ENCODE results near the gene APAF1. TPM values are rescaled to one million over a fixed set of nuclear protein-coding genes. Genes with fewer than 3 reads are reported as not detected.

The APAF1 gene
- total and polyA plus RNA-seq, 4 donors, result 1.9 to 11.6 (median 6.6) TPM

- peaks cover 2 to 25% (median 17%) of the 10 kb centered on the region in 4 donors for H3K36me3 ChIP-seq (ENCODE audit: control insufficient read depth in 4 of 4, insufficient read depth in 3 of 4, low read depth in 1 of 4, low read length in 3 of 4)
- H3K27ac ChIP-seq (ENCODE audit: low read depth in 1 of 2, low read length in 2 of 2), result no peak overlapping the region
- H3K4me3 ChIP-seq (ENCODE audit: low read depth in 1 of 3, low read length in 3 of 3), result no peak overlapping the region
- no peak for TF ChIP-seq RXRA (IDR thresholded peaks at IDR 0.05)
- no peak for TF ChIP-seq CTCF (IDR thresholded peaks at IDR 0.05; ENCODE audit: low read depth, low read length, missing input control)
- TF ChIP-seq FOXA1 (IDR thresholded peaks at IDR 0.05), result no peak
- TF ChIP-seq GABPA (IDR thresholded peaks at IDR 0.05 in 1 of 2, conservative IDR thresholded peaks at IDR 0.05 in 1 of 2), result no peak
- TF ChIP-seq, protein P1, sequence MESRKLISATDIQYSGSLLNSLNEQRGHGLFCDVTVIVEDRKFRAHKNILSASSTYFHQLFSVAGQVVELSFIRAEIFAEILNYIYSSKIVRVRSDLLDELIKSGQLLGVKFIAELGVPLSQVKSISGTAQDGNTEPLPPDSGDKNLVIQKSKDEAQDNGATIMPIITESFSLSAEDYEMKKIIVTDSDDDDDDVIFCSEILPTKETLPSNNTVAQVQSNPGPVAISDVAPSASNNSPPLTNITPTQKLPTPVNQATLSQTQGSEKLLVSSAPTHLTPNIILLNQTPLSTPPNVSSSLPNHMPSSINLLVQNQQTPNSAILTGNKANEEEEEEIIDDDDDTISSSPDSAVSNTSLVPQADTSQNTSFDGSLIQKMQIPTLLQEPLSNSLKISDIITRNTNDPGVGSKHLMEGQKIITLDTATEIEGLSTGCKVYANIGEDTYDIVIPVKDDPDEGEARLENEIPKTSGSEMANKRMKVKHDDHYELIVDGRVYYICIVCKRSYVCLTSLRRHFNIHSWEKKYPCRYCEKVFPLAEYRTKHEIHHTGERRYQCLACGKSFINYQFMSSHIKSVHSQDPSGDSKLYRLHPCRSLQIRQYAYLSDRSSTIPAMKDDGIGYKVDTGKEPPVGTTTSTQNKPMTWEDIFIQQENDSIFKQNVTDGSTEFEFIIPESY (IDR thresholded peaks at IDR 0.05), result no peak
- peak; percentile 21 for TF ChIP-seq FOXA2 (IDR thresholded peaks at IDR 0.05)
- H3K27me3 ChIP-seq (ENCODE audit: control insufficient read depth in 4 of 4, insufficient read depth in 4 of 4, low read length in 3 of 4), result no peaks in the 10 kb centered on the region
- no peak overlapping the region for H3K9ac ChIP-seq (ENCODE audit: low read depth in 1 of 2, low read length in 2 of 2)
- H3K4me1 ChIP-seq (ENCODE audit: control insufficient read depth in 4 of 4, insufficient read depth in 4 of 4, low read length in 3 of 4), result peaks cover 0 to 7% (median 3%) of the 10 kb centered on the region in 4 donors
- no peaks in the 10 kb centered on the region for H3K9me3 ChIP-seq (ENCODE audit: control insufficient read depth in 4 of 4, low read length in 3 of 4)
- WGBS, result 37% methylated on average over 2 of the region's 2 CpGs
- no peak for DNase-seq (ENCODE audit: low spot score)
Measured at GRCh38 chr12:98686603-98687002, 41.5 kb downstream of the APAF1 start.

GRCh38 chr12:98691351-98691750 is 46.3 kb downstream of the APAF1 start:
- Histone ChIP-seq H3K27ac (ENCODE audit: low read depth in 1 of 2, low read length in 2 of 2) (no peak overlapping the region), H3K9me3 (ENCODE audit: control insufficient read depth in 4 of 4, low read length in 3 of 4) (no peaks in the 10 kb centered on the region), H3K27me3 (ENCODE audit: control insufficient read depth in 4 of 4, insufficient read depth in 4 of 4, low read length in 3 of 4) (no peaks in the 10 kb centered on the region), H3K36me3 (ENCODE audit: control insufficient read depth in 4 of 4, insufficient read depth in 3 of 4, low read depth in 1 of 4, low read length in 3 of 4) (peaks cover 2 to 6% (median 2%) of the 10 kb centered on the region in 4 donors), H3K9ac (ENCODE audit: low read depth in 1 of 2, low read length in 2 of 2) (no peak overlapping the region), H3K4me3 (ENCODE audit: low read depth in 1 of 3, low read length in 3 of 3) (no peak overlapping the region), H3K4me1 (ENCODE audit: control insufficient read depth in 4 of 4, insufficient read depth in 4 of 4, low read length in 3 of 4) (peaks cover 0 to 9% (median 3%) of the 10 kb centered on the region in 4 donors)
- TF ChIP-seq REST (IDR thresholded peaks at IDR 0.05) (no peak), SP1 (IDR thresholded peaks at IDR 0.05) (no peak), EGR1 (IDR thresholded peaks at IDR 0.05; ENCODE audit: low read depth in 2 of 2) (no peak), ATF3 (IDR thresholded peaks at IDR 0.05) (no peak), JUND (IDR thresholded peaks at IDR 0.05) (no peak), RAD21 (IDR thresholded peaks at IDR 0.05) (no peak), RXRA (IDR thresholded peaks at IDR 0.05) (no peak), NR2F2 (IDR thresholded peaks at IDR 0.05) (no peak), FOXA1 (IDR thresholded peaks at IDR 0.05) (no peak), HNF4A (conservative IDR thresholded peaks at IDR 0.05) (no peak), FOXA2 (IDR thresholded peaks at IDR 0.05) (no peak), TAF1 (conservative IDR thresholded peaks at IDR 0.05) (no peak), YY1 (IDR thresholded peaks at IDR 0.05) (no peak)
- TF ChIP-seq, protein P1 (IDR thresholded peaks at IDR 0.05), result no peak
- no peak for DNase-seq (ENCODE audit: low spot score)

All from liver (tissue), 9 donors.